ENCODE data around the gene TBCC. TPM values are rescaled to one million over a fixed set of nuclear protein-coding genes. Genes with fewer than 3 reads are reported as not detected.
"Not testable (repeated sequence)": the region's sequence is repeated elsewhere in the genome, so short reads cannot be mapped to it uniquely, and the experiment has no call there.

TBCC gene
- total RNA-seq, 1 experiment from 2014 or later = 51.0 TPM

- H3K4me3 ChIP-seq = no peak overlapping the region
- peaks cover 9% of the 10 kb centered on the region for H3K9me3 ChIP-seq (replicated peaks)
- H3K27ac ChIP-seq = no peak overlapping the region
- DNase-seq (ENCODE audit: low read depth in 1 of 2, low spot score in 2 of 2) = no peak
- no peaks in the 10 kb centered on the region for H3K36me3 ChIP-seq
- H3K4me1 ChIP-seq (replicated peaks) = peaks cover 7% of the 10 kb centered on the region
- H3K27me3 ChIP-seq (replicated peaks) = no peaks in the 10 kb centered on the region
Measured at GRCh38 chr6:42709871-42710270, 36.0 kb downstream of the TBCC start.

GRCh38 chr6:42708096-42708495, 37.8 kb downstream of the TBCC start:
- Histone ChIP-seq H3K9me3 (replicated peaks) (peaks cover 9% of the 10 kb centered on the region), H3K27ac (no peak overlapping the region), H3K4me3 (no peak overlapping the region), H3K27me3 (replicated peaks) (no peaks in the 10 kb centered on the region), H3K4me1 (replicated peaks) (no peaks in the 10 kb centered on the region), H3K36me3 (no peaks in the 10 kb centered on the region)
- no peak for DNase-seq (ENCODE audit: low read depth in 1 of 2, low spot score in 2 of 2)

- H3K36me3 ChIP-seq = no peaks in the 10 kb centered on the region
- H3K4me1 ChIP-seq (replicated peaks) = peaks cover 1% of the 10 kb centered on the region
- DNase-seq (ENCODE audit: low read depth in 1 of 2, low spot score in 2 of 2) = no peak
Measured at GRCh38 chr6:42707595-42707994, 38.3 kb downstream of the TBCC start.

GRCh38 chr6:42704937-42705374, 40.9 kb downstream of the TBCC start:
- Histone ChIP-seq H3K4me3 (no peak overlapping the region), H3K9me3 (replicated peaks) (no peaks in the 10 kb centered on the region), H3K27ac (no peak overlapping the region), H3K36me3 (no peaks in the 10 kb centered on the region), H3K27me3 (replicated peaks) (no peaks in the 10 kb centered on the region), H3K4me1 (replicated peaks) (peaks cover 9% of the 10 kb centered on the region)
- DNase-seq (ENCODE audit: low read depth in 1 of 2, low spot score in 2 of 2) = no peak

More at GRCh38 chr6:42707595-42707994, 38.3 kb downstream of the TBCC start:
- Histone ChIP-seq H3K27me3 (replicated peaks) (no peaks in the 10 kb centered on the region), H3K9me3 (replicated peaks) (peaks cover 9% of the 10 kb centered on the region), H3K27ac (no peak overlapping the region), H3K4me3 (no peak overlapping the region)

- H3K36me3 ChIP-seq = no peaks in the 10 kb centered on the region
- no peak for DNase-seq (ENCODE audit: low read depth in 1 of 2, low spot score in 2 of 2)
- no peaks in the 10 kb centered on the region for H3K9me3 ChIP-seq (replicated peaks)
- no peak overlapping the region for H3K27ac ChIP-seq
- no peak overlapping the region for H3K4me3 ChIP-seq
- H3K4me1 ChIP-seq (replicated peaks) = peaks cover 9% of the 10 kb centered on the region
- H3K27me3 ChIP-seq (replicated peaks) = no peaks in the 10 kb centered on the region
Measured at GRCh38 chr6:42704251-42704936, 41.5 kb downstream of the TBCC start.

- not testable (repeated sequence) for H3K27ac ChIP-seq; H3K9me3 ChIP-seq (replicated peaks); H3K36me3 ChIP-seq; H3K27me3 ChIP-seq (replicated peaks); H3K4me3 ChIP-seq; H3K4me1 ChIP-seq (replicated peaks); DNase-seq (ENCODE audit: low read depth in 1 of 2, low spot score in 2 of 2)
Measured at GRCh38 chr6:42702786-42703185, 43.1 kb downstream of the TBCC start.

GRCh38 chr6:42702200-42702599, 43.7 kb downstream of the TBCC start:
- DNase-seq (ENCODE audit: low read depth in 1 of 2, low spot score in 2 of 2) = peak in 1 of 2 experiments; percentile 53
- Histone ChIP-seq H3K27ac (0 out of 2 replicates have a peak overlapping the region, but pooled peaks have one; percentile 27), H3K27me3 (replicated peaks) (no peaks in the 10 kb centered on the region), H3K9me3 (replicated peaks) (no peaks in the 10 kb centered on the region), H3K36me3 (no peaks in the 10 kb centered on the region), H3K4me1 (replicated peaks) (peaks cover 9% of the 10 kb centered on the region), H3K4me3 (no peak overlapping the region)

GRCh38 chr6:42698217-42698616, 47.7 kb downstream of the TBCC start:
- no peaks in the 10 kb centered on the region for H3K9me3 ChIP-seq (replicated peaks)

GRCh38 chr6:42697268-42697655, 48.6 kb downstream of the TBCC start:
- no peak for DNase-seq (ENCODE audit: low read depth in 1 of 2, low spot score in 2 of 2)
- no peak overlapping the region for H3K27ac ChIP-seq
- no peaks in the 10 kb centered on the region for H3K9me3 ChIP-seq (replicated peaks)
- H3K36me3 ChIP-seq = peaks cover 13% of the 10 kb centered on the region
- no peak overlapping the region for H3K4me3 ChIP-seq
- H3K27me3 ChIP-seq (replicated peaks) = no peaks in the 10 kb centered on the region
- peaks cover 33% of the 10 kb centered on the region for H3K4me1 ChIP-seq (replicated peaks)

More at GRCh38 chr6:42698217-42698616, 47.7 kb downstream of the TBCC start:
- DNase-seq (ENCODE audit: low read depth in 1 of 2, low spot score in 2 of 2) = no peak
- no peak overlapping the region for H3K27ac ChIP-seq
- peaks cover 3% of the 10 kb centered on the region for H3K36me3 ChIP-seq
- peaks cover 28% of the 10 kb centered on the region for H3K4me1 ChIP-seq (replicated peaks)
- no peaks in the 10 kb centered on the region for H3K27me3 ChIP-seq (replicated peaks)
- H3K4me3 ChIP-seq = no peak overlapping the region

GRCh38 chr6:42696526-42697267, 49.2 kb downstream of the TBCC start:
- no peak overlapping the region for H3K27ac ChIP-seq
- DNase-seq (ENCODE audit: low read depth in 1 of 2, low spot score in 2 of 2) = no peak
- no peaks in the 10 kb centered on the region for H3K27me3 ChIP-seq (replicated peaks)
- H3K9me3 ChIP-seq (replicated peaks) = no peaks in the 10 kb centered on the region
- peaks cover 34% of the 10 kb centered on the region for H3K4me1 ChIP-seq (replicated peaks)
- no peak overlapping the region for H3K4me3 ChIP-seq
- peaks cover 15% of the 10 kb centered on the region for H3K36me3 ChIP-seq

GRCh38 chr6:42694586-42694985, 51.3 kb downstream of the TBCC start:
- H3K4me3 ChIP-seq = no peak overlapping the region
- DNase-seq (ENCODE audit: low read depth in 1 of 2, low spot score in 2 of 2) = peak; percentile 70 to 72
- no peaks in the 10 kb centered on the region for H3K9me3 ChIP-seq (replicated peaks)
- peak overlapping the region; percentile 66 for H3K27ac ChIP-seq
- H3K4me1 ChIP-seq (replicated peaks) = peaks cover 33% of the 10 kb centered on the region
- no peaks in the 10 kb centered on the region for H3K27me3 ChIP-seq (replicated peaks)
- peaks cover 32% of the 10 kb centered on the region for H3K36me3 ChIP-seq

Other genes with a start within 250 kb of the TBCC start
- 15.6 and 19.5 TPM in 2 replicates for gene UBR2, start 182.1 kb downstream of the TBCC start, total RNA-seq (2014; rRNA removed; shearing (Covaris generic))
- gene PRPH2, start 23.5 kb downstream of the TBCC start, total RNA-seq (2014; rRNA removed; shearing (Covaris generic)) = not detected in 2 replicates
- 2.2 and 4.0 TPM in 2 replicates for gene BICRAL, start 35.9 kb upstream of the TBCC start, total RNA-seq (2014; rRNA removed; shearing (Covaris generic))
- gene RPL7L1, start 133.5 kb upstream of the TBCC start, total RNA-seq (2014; rRNA removed; shearing (Covaris generic)) = 90.0 and 114 TPM in 2 replicates
- gene PTCRA, start 169.9 kb upstream of the TBCC start, total RNA-seq (2014; rRNA removed; shearing (Covaris generic)) = not detected in 2 replicates
- 34.3 and 55.2 TPM in 2 replicates for gene CNPY3, start 183.4 kb upstream of the TBCC start, total RNA-seq (2014; rRNA removed; shearing (Covaris generic))
- 0.58 TPM in 1 of 2 replicates, not detected in the other for gene GNMT, start 214.7 kb upstream of the TBCC start, total RNA-seq (2014; rRNA removed; shearing (Covaris generic))
- gene PEX6, start 233.1 kb upstream of the TBCC start, total RNA-seq (2014; rRNA removed; shearing (Covaris generic)) = 25.1 and 30.0 TPM in 2 replicates
- gene PPP2R5D, start 238.5 kb upstream of the TBCC start, total RNA-seq (2014; rRNA removed; shearing (Covaris generic)) = 63.4 and 78.4 TPM in 2 replicates